GM18526 (cell line): ENCODE measurements around the gene EPO.

Source experiments
- POLR2A ChIP-seq: IDR thresholded peaks from 3 replicates; pipeline ENCODE4 v1.6.1; 2011; ENCODE audit not compliant: insufficient read length; ENCODE audit errors: extremely low read depth

Gene EPO

DNA sequence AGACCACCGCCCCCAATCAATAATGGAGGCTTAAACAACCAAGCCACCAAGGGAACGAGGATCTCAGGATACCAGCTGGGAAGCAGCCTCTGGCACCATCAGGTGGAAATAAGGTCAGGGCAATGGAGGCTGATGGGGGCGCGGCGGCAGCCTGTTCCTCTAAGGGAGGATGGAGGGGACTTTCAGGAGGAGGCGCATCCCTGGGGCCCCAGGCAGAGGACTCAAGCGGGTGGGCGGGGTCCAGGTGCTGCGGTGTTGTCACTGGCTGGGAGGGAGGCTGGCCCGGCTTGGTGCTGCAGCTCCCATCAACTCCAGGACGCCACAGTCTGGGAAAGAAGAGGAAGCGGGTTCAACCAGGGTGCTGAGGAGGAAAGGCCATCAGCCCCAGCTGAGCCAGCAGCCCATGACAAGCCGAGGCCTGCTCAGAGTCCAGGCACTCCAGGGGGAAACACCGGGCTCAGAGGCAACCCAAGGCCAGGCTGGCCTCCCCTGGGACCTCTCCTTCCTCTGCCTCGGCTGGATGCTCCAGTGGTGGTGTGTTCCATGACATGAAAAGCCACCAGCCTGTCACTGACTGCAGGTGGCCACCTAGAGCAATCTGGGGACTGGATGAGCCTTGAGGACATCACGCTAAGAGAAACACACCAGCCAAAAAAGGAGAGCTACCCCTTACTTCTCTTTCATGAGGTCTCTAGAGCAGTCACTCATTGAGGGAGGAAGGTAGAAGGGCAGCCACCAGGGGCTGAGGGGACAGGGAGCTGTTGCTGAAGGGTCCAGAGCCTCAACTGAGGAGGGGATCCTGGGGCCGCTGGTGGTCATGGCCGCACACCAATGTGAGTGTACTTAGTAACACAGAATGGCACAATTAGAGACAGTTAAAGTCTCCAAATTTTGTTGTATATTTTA lies 30.8 kb upstream of the EPO start:
- no peak for TF ChIP-seq POLR2A

DNA sequence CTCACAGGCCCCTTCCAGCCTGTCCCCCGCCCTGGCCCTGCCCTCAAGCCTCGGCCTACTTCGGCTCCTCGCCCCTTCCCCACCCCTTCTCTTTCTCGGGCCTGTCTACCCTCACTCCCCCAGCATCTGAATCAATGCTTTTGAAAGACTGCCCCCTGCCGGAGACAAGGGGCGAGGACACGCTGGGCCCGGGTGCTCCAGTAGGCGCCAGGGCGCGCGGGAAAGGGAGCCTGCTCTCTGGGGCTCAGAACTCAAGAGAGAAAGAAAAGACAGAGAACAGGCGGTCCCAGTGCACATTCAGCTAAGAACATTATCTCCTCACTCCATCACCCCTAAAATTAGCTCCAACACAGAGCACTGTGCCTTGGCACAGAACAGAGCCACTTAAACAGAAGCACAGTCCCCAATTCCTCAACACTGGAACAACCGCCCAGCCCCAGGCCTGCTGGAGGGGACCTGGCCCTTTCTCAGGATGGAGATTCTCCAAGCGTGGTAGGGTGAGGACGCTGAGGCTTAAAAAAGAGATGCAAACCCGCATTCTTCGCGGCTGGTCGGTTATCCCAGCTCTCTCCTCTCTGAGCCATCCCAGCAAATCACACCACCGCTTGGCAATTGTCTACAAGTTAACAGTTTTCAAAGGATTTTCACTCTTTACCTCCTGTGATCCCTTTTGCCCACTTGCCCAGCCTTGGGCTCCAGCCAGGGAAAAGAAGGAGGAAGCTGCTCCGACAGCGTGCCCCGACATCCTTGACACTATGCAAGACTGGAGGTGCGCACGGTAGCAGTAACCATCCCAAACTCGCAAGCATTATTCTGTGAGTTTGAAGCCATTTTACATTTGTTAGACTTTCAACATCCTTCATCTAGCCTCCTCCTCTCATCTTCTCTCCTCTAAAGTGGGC lies 28.3 kb upstream of the EPO start:
- TF ChIP-seq POLR2A = no peak

DNA sequence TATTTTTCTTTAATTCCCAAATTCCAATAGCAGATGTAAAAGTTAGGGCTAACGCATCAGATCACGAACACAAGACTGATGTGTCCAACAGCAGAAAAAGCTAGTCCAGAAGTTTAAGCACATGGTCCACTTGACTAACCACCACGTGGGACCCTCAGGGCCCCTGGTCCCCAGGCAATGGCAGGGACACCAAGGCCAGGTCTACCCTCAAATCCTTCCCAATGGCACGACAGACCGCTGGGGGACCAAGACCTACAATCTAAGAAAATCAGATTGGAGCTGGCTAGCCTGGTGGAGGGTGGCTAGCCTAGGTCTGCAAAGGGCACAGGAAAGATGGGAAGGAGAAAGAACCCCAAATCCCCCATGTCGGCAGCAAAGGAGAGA lies 27.7 kb upstream of the EPO start:
- no peak for TF ChIP-seq POLR2A

DNA sequence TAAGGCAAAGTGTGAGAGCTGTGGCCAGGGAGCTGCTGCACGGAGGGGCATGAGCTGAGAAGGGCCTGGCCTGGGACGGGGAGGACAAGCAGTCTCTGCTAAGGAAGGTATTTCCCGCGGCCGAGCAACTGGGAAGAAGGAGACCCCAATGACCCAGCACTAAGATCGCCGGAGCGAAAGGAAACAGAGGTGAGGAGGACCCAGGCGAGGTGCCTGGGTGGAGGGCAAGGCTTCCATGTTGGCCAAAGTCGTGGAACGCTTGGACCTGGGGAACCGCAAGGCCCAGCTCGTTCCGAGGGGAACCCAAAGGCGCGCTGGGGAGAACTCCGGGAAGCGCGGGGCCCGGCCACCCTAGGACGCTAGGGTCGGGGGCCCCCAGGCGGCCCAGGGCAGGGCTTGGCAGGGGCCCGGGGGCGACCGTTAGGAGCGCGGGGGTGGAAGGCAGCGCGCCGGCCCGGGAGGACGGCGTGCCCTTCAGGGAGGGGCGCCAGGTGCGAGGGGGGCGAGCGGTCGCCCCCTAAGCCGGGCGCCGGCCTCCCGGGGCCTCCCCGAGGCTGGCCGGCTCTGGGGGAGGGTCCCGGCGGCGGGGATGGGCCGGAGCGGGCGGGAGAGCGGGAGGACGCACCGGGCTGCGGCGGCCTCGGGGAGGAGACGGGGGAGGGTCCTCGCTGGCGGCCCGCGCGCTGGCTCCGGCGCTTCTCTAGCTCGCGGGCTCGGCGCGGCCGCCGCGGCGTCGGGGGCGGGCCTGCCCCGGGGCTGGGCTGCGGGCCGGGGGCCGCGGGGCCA lies 26.8 kb upstream of the EPO start:
- no peak for TF ChIP-seq POLR2A

DNA sequence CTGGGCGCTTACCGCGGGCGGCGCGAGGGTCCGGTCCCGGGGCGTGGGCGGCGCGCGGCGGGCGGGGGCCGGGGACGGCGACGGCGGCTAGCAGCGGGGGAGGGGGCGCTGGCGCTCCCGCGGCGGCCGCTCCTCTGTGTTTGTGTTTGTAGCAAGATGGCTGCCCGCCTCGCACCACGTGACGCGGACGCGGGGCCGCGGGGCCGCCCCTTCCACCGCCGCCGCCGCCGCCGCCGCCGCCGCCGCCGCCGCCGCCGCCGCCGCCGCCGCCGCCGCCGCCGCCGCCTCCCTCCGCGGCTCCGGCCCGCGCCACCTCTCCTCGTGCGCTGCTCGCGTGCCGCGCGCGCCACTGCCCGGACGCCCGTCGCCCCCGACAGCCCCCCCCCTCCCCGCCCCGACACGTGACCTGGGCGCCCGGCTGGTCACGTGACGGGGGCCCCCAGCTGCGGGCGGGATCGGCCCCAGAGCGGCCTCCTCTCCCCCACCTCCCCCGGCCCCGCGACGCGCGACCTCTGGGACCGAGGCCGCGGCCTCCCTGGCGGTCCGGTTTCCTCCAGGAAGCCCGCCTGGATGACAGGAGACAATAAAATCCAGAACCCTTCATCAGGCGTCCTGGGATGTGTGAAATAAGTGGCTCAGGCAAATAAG lies 26.0 kb upstream of the EPO start, which contains the start of gene GIGYF1:
TSS of gene GIGYF1 (minus strand) at position 153 of the 648 bp plus-strand sequence. CDS start 6,012 bp downstream, outside the sequence.
- peak; percentile 15 for TF ChIP-seq POLR2A

GRCh38 chr7:100696123-100696521 lies 24.1 kb upstream of the EPO start:
- no peak for TF ChIP-seq POLR2A

DNA sequence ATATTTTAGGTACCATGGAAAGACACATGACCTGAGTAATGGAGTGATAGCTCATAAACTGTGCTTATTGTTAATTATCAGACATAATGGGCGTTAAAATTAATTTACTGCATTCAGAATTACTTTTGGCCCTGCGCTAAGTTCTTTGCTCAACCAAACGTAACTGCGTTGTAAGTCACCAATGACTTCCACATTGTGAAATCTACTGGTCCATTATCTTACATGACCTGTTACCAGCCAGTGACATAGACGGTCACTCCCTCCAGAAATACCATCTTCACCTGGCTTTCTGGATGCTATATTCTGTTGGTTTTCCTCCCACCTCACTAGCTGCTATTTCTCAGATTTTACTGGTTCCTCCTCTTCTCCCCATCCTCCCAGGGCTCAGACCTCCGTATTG lies 21.2 kb upstream of the EPO start:
- TF ChIP-seq POLR2A = no peak

GRCh38 chr7:100705320-100705752 lies 14.9 kb upstream of the EPO start:
- no peak for TF ChIP-seq POLR2A

GRCh38 chr7:100705753-100706671 lies 14.3 kb upstream of the EPO start, which contains the start of gene POP7:
POP7 (plus strand) TSS chr7:100706121; CDS start chr7:100706831, 710 bp downstream.
- TF ChIP-seq POLR2A = peak; percentile 92

DNA sequence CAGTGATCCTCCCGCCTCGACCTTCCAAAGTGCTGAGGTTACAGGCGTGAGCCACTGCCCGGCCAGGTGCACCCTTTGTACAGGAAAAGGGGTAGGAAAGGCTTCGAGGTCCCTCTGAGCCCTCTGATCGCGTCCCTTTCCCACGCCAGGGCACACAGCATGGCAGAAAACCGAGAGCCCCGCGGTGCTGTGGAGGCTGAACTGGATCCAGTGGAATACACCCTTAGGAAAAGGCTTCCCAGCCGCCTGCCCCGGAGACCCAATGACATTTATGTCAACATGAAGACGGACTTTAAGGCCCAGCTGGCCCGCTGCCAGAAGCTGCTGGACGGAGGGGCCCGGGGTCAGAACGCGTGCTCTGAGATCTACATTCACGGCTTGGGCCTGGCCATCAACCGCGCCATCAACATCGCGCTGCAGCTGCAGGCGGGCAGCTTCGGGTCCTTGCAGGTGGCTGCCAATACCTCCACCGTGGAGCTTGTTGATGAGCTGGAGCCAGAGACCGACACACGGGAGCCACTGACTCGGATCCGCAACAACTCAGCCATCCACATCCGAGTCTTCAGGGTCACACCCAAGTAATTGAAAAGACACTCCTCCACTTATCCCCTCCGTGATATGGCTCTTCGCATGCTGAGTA lies 13.5 kb upstream of the EPO start:
- no peak for TF ChIP-seq POLR2A

DNA sequence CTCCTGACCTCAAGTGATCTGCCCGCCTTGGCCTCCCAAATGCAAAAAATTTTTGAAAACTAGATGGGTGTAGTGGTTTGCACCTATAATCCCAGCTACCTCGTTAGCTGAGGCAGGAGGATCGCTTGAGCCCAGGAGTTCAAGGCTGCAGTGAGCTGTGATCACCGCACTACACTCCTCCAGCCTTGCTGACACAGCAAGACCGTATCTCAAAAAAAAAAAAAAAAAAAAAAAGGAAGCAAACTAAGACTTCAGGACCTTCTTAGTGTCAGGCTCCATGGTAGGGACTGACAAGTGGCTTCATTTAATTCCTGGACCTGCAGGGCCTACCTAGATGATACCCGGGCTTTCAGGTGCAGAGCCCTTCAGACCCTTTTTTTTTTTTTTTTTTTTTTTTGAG lies 11.9 kb upstream of the EPO start:
- TF ChIP-seq POLR2A = no peak

- TF ChIP-seq POLR2A = no peak
Observed at GRCh38 chr7:100710452-100710851, 9.8 kb upstream of the EPO start.

GRCh38 chr7:100711369-100711768 lies 8.9 kb upstream of the EPO start:
- TF ChIP-seq POLR2A = no peak
